GM19043 (cell line): ENCODE results near the gene SBNO2.

Source experiments
- ATAC-seq: cut with Tn5 transposase; IDR thresholded peaks from one replicate; pipeline ENCODE4 v1.9.1; 2021; ENCODE audit warnings: low read depth; ENCODE audit not compliant: unreplicated experiment

SBNO2 gene

GRCh38 chr19:1094978-1095701 lies 78.9 kb downstream of the SBNO2 start, which contains the start of gene POLR2E:
Gene POLR2E, minus strand, starts transcription at chr19:1095375. Its CDS starts 60 bp downstream, at chr19:1095315.
- ATAC-seq: peak; percentile 89

GRCh38 chr19:1094655-1094977 lies 79.5 kb downstream of the SBNO2 start:
- ATAC-seq: no peak

DNA sequence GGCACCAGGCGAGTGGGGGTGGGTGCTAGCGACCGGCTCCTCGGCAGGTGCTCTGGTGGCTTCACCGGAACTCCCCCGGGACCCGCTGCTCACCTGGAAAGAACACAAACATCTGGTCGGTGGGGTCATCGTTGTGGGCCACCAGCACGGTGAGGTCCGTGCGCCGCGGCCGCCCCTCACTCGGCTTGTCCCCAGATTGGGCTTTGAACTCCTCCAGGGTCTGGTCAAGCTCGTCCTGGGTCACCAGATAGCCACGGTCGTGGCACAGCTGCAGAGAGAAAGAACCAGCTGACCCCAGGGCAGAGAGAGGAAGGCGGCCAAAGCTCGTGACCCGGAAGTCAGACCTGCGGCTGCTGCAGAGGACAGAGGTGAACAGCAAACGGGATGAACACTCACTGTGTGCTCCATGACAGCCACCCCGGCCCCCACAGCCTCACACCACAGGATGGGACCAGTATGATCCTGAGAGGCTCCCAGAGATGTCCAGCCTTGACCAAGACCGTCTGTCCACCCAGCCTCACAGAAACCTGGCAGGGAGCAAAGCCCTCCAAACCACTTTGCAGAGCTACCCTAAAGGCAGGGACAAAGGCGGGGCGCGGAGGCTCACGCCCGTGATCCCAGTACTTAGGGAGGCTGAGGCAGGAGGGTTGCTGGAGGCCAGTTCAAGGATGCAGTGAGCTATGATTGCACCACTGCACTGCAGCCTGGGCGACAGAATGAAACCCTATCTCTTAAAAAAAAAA lies 80.1 kb downstream of the SBNO2 start:
- ATAC-seq: no peak

GRCh38 chr19:1093330-1093729 lies 80.7 kb downstream of the SBNO2 start:
- ATAC-seq: no peak

- no peak for ATAC-seq
Observed at GRCh38 chr19:1091544-1092175, 82.4 kb downstream of the SBNO2 start.

DNA sequence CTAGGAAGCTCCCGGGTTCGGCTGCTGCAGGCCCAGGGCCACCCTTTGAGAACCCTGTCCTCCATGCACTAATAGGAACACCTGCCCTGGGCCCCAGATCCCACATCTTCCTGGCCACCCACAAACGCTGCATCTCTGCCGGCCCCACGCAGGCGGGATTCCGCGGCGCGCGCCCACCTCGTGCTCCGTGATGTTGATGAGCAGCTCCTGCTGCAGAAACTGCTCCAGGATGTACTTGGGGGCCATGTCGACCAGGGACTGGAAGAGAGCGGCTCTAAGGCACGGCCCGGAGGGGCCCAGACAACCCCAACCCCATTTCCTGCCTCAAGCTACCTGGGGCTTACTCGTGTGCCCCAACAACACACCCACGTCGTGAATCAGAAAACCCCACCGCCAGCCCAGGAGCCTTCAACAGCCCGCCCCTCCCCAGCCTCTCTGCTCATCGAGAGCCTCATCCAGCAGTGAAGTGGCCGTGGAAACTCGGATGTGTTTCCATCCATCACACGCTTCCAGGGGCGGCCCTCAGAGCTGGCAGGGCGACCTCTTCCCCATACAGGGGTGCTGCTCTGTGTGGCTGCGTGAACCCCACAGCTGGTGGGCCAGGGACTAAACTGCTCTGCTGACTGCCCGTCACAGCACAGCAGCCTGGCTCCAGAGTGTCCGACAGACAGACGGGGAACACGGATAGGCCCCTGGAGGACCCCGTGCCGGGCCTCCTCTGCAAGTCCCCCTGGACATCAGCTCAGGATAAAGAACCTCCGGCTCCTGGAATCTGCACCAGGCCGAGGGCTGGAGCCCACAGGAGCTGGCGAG lies 83.1 kb downstream of the SBNO2 start:
- no peak for ATAC-seq

- no peak for ATAC-seq
Observed at GRCh38 chr19:1089891-1090290, 84.2 kb downstream of the SBNO2 start.

- ATAC-seq: no peak
Observed at GRCh38 chr19:1089126-1089771, 84.8 kb downstream of the SBNO2 start.

GRCh38 chr19:1088416-1089010 lies 85.6 kb downstream of the SBNO2 start:
- no peak for ATAC-seq

GRCh38 chr19:1087813-1088415 lies 86.2 kb downstream of the SBNO2 start:
- no peak for ATAC-seq

DNA sequence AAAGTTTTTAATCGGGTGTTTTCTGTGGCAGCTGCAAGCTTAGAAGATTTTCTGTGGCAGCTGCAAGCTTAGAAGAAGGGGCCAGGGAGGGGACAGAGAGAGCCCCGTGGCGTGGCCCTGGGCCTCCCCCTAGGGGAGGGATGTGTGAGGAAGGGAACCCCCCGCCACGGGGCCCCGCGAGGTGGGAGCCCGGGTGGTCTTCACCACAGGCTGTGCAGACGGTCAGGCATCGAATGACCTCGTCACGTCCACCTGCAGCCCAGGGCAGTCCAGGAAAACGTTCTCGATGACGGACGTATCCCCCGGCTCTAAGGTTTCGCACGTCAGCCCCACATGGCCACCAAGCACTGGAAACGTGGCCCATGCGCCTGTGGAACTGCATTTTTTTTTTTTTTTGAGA lies 87.5 kb downstream of the SBNO2 start:
- ATAC-seq: no peak

- no peak for ATAC-seq
Observed at GRCh38 chr19:1085676-1086442, 88.2 kb downstream of the SBNO2 start.

DNA sequence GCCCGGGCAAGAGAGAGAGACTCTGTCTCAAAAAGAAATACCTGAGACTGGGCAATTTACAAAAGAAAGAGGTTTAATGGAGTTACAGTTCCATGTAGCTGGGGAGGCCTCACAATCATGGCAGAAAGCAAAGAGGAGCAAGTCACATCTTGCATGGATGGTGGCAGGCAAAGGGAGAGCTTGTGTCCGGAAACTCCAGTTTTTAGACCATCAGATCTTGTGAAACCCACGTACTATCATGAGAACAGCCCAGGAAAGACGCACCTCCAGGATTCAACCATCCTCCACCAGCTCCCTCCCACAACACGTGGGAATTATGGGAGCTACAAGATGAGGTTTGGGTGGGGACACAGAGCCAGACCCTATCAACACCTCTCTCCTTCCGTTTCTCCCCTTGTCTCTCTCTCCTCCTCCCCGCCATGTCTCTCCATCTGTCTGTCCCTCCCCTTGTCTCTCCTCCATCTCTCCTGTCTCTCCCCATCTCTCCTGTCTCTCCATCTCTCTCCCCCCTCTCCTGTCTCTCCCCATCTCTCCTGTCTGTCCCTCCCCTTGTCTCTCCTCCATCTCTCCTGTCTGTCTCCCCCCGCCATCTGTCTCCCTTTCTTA lies 88.9 kb downstream of the SBNO2 start:
- no peak for ATAC-seq

DNA sequence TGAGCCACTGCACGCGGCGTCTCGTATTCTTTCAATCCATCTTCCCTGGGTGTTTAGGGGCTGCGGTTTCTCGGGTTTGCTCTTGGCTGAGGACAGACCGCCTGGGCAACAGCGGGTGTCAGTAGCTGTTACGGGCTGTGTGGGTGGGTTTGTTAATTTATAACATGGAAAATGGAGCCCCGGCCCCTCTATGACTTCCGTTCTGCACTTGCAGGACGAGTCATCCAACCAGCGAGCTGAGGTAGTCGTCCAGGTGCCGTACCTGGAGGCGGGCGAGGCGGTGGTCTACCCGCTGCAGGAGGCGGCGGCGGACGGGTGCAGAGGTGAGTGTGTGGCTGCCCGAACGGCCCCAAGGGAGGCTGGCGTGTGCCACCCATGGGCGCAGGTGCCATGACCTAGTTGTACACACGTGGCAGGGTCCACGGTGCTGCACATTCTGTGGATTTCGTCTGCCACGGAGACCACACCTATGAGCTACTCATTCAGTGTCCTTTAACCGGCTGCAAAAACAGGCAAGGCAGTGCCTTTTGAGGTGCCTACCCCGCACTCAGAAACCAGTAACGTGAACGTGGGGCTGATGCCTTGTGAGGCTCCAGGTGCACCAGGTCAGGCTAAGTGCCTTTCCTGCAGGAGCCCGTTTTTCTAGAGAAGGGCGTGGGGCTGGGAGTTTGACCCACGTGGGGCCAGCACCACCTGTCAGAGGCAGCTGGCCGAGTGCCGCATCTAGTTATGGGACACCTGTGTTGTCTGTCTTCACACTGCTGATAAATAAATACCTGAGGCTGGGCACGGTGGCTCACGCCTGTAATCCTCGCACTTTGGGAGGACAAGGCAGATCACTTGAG lies 89.8 kb downstream of the SBNO2 start:
- no peak for ATAC-seq

GRCh38 chr19:1082928-1083816 lies 90.9 kb downstream of the SBNO2 start:
- no peak for ATAC-seq

- ATAC-seq: no peak
Observed at GRCh38 chr19:1082165-1082927, 91.7 kb downstream of the SBNO2 start.
